HCT116 (cell line): Measurements from ENCODE around the gene STARD5. TPM values are rescaled to one million over a fixed set of nuclear protein-coding genes. Genes with fewer than 3 reads are reported as not detected.

Source experiments
- ATAC-seq: fragments of 200-7000 bp; cut with Tn5 transposase; 2 replicates; pipeline ENCODE4 v1.9.1; 2020; ENCODE audit warnings: mild to moderate bottlenecking, moderate library complexity
- BruUV-seq: library from RNA; stranded (reverse); fragments of 400-500 nt; replicated peaks from 2 replicates; lab custom pipeline; 2021; lab: Mats Ljungman, UMichigan
- CTCF ChIA-PET: fragments of 300-600 bp; sonication (Branson Sonifier 250); formaldehyde crosslinking; loops from one replicate; lab custom pipeline; 2021; ENCODE audit warnings: antibody characterized with exemption; lab: Charles Lee
- POLR2A ChIA-PET: fragments of 300-600, 350-600 bp; sonication (Branson Sonifier 250); formaldehyde crosslinking; loops from one replicate; lab custom pipeline; 2021; ENCODE audit warnings: antibody characterized with exemption; lab: Charles Lee
- RAD21 ChIA-PET, 2 experiments: fragments of 300-600 bp; sonication (Branson Sonifier 250); formaldehyde crosslinking; loops; one replicate each; lab custom pipeline; 2023; ENCODE audit warnings: low total read pairs in 2 of 2; ENCODE audit not compliant: uncharacterized antibody in 2 of 2, unreplicated experiment in 2 of 2, low non-redundant PET in 1 of 2; lab: Charles Lee
- DNase-seq: peaks from one replicate; pipeline ENCODE4 v3.0.0-alpha.2; 2010; ENCODE audit warnings: low read depth, low spot score
- H2AFZ ChIP-seq: fragments of 200-600 bp; shearing (Covaris generic), sonication (generic); 2 replicates; pipeline ENCODE4 v1.6.1; 2017; ENCODE audit warnings: low read depth, mixed run types, mixed read lengths, antibody characterized with exemption, low read length; ENCODE audit not compliant: poor library complexity, severe bottlenecking
- H3K27ac ChIP-seq: 2 replicates; pipeline ENCODE4 v1.5.1; 2012; ENCODE audit warnings: low read depth, low read length
- H3K27me3 ChIP-seq: fragments of 200-600 bp; sonication (generic); 2 replicates; pipeline ENCODE4 v1.6.1; 2016; ENCODE audit warnings: mixed run types, low read length, mixed read lengths; ENCODE audit not compliant: insufficient read depth
- H3K36me3 ChIP-seq, 2 experiments: fragments of 200-500 bp in 1 of 2; fragments of 200-600 bp in 1 of 2; sonication (Bioruptor generic) in 1 of 2; sonication (generic) in 1 of 2; 2 replicates each; pipeline versions ENCODE4 v1.5.1 to v1.6.1; 2014 to 2016; ENCODE audit warnings: low read length in 2 of 2, inconsistent platforms in 1 of 2, mixed read lengths in 1 of 2, mixed run types in 1 of 2; ENCODE audit not compliant: insufficient read depth in 2 of 2, control insufficient read depth in 1 of 2
- H3K4me1 ChIP-seq, 2 experiments: fragments of 200-600 bp in 1 of 2; sonication (generic) in 1 of 2; 2 replicates each; pipeline versions ENCODE4 v1.5.1 to v1.6.1; 2012 to 2017; ENCODE audit warnings: low read length in 2 of 2, inconsistent platforms in 1 of 2, mild to moderate bottlenecking in 1 of 2, mixed read lengths in 1 of 2, mixed run types in 1 of 2, moderate library complexity in 1 of 2; ENCODE audit not compliant: insufficient read depth in 2 of 2, control insufficient read depth in 1 of 2
- H3K4me2 ChIP-seq: fragments of 200-600 bp; sonication (generic); 2 replicates; pipeline ENCODE4 v1.6.1; 2017; ENCODE audit warnings: mixed run types, low read length, mixed read lengths
- H3K4me3 ChIP-seq, 2 experiments: fragments of 200-600 bp in 1 of 2; sonication (generic) in 1 of 2; replicated peaks in 1 of 2; 2 replicates each; pipeline ENCODE4 v1.5.1; 2011 to 2016; ENCODE audit warnings: low read length in 2 of 2, control low read depth in 1 of 2, low read depth in 1 of 2, mild to moderate bottlenecking in 1 of 2, mixed read lengths in 1 of 2, mixed run types in 1 of 2
- H3K79me2 ChIP-seq: fragments of 200-600 bp; sonication (generic); 2 replicates; pipeline ENCODE4 v1.6.1; 2017; ENCODE audit warnings: mild to moderate bottlenecking, mixed run types, low read length, moderate library complexity, mixed read lengths; ENCODE audit not compliant: insufficient read depth
- H3K9ac ChIP-seq: fragments of 200-600 bp; sonication (generic); 2 replicates; pipeline ENCODE4 v1.6.1; 2016; ENCODE audit warnings: low read length, mixed read lengths
- H3K9me2 ChIP-seq: fragments of 200-600 bp; sonication (generic), shearing (Covaris generic); 2 replicates; pipeline ENCODE4 v1.6.1; 2017; ENCODE audit warnings: mixed run types, mild to moderate bottlenecking, moderate library complexity; ENCODE audit not compliant: insufficient read depth
- H3K9me3 ChIP-seq, 2 experiments: fragments of 200-500 bp in 1 of 2; fragments of 200-600 bp in 1 of 2; sonication (Bioruptor generic) in 1 of 2; sonication (generic) in 1 of 2; 2 replicates each; pipeline ENCODE4 v1.6.1; 2014 to 2017; ENCODE audit warnings: low read length in 2 of 2, mixed read lengths in 2 of 2, inconsistent platforms in 1 of 2, low read depth in 1 of 2, mild to moderate bottlenecking in 1 of 2, mixed run types in 1 of 2, moderate library complexity in 1 of 2; ENCODE audit not compliant: control insufficient read depth in 1 of 2, insufficient read depth in 1 of 2
- H4K20me1 ChIP-seq: fragments of 200-600 bp; sonication (generic), shearing (Covaris generic); 2 replicates; pipeline ENCODE4 v1.6.1; 2017; ENCODE audit warnings: mixed run types, mild to moderate bottlenecking, moderate library complexity; ENCODE audit not compliant: insufficient read depth
- ATF3 ChIP-seq: IDR thresholded peaks from 2 replicates; pipeline ENCODE4 v1.6.1; 2012
- CEBPB ChIP-seq: IDR thresholded peaks from 2 replicates; pipeline ENCODE4 v1.6.1; 2012; ENCODE audit warnings: low read depth
- CTCF ChIP-seq, 3 experiments: fragments of 200-600 bp in 1 of 3; sonication (generic) in 1 of 3; IDR thresholded peaks in 2 of 3; conservative IDR thresholded peaks in 1 of 3; 2 replicates each; pipeline ENCODE4 v1.5.1; 2012 to 2017; ENCODE audit warnings: low read depth in 2 of 3, low read length in 2 of 3, antibody characterized with exemption in 1 of 3, borderline replicate concordance in 1 of 3, control low read depth in 1 of 3, mild to moderate bottlenecking in 1 of 3, mixed read lengths in 1 of 3, mixed run types in 1 of 3, moderate library complexity in 1 of 3; ENCODE audit not compliant: insufficient read depth in 1 of 3
- EGR1 ChIP-seq: IDR thresholded peaks from 2 replicates; pipeline ENCODE4 v1.6.1; 2012; ENCODE audit warnings: low read depth
- ELF1 ChIP-seq: IDR thresholded peaks from 2 replicates; pipeline ENCODE4 v1.6.1; 2012; ENCODE audit warnings: low read depth, borderline replicate concordance
- EZH2 ChIP-seq: fragments of 200-600 bp; sonication (generic); IDR thresholded peaks from 2 replicates; pipeline ENCODE4 v1.6.1; 2017; ENCODE audit warnings: antibody characterized with exemption, mixed run types
- FOSL1 ChIP-seq: IDR thresholded peaks from 2 replicates; pipeline ENCODE4 v1.6.1; 2012; ENCODE audit warnings: low read depth
- JUND ChIP-seq: IDR thresholded peaks from 2 replicates; pipeline ENCODE4 v1.6.1; 2012
- MAX ChIP-seq: IDR thresholded peaks from 2 replicates; pipeline ENCODE4 v1.6.1; 2012
- POLR2AphosphoS5 ChIP-seq: IDR thresholded peaks from 2 replicates; pipeline ENCODE4 v1.6.1; 2011; ENCODE audit warnings: mild to moderate bottlenecking, low read depth, low read length, moderate library complexity
- RAD21 ChIP-seq: IDR thresholded peaks from 2 replicates; pipeline ENCODE4 v1.6.1; 2012; ENCODE audit warnings: low read depth, mild to moderate bottlenecking
- REST ChIP-seq: IDR thresholded peaks from 2 replicates; pipeline ENCODE4 v1.6.1; 2012; ENCODE audit warnings: low read depth
- SIN3A ChIP-seq: IDR thresholded peaks from 2 replicates; pipeline ENCODE4 v1.6.1; 2012; ENCODE audit warnings: low read depth
- SP1 ChIP-seq: IDR thresholded peaks from 2 replicates; pipeline ENCODE4 v1.6.1; 2012; ENCODE audit warnings: low read depth
- SRF ChIP-seq: IDR thresholded peaks from 2 replicates; pipeline ENCODE4 v1.6.1; 2012; ENCODE audit warnings: low read depth
- TCF7L2 ChIP-seq: IDR thresholded peaks from 2 replicates; pipeline ENCODE4 v1.7.0; 2011; ENCODE audit warnings: borderline replicate concordance, inconsistent platforms; ENCODE audit not compliant: insufficient read depth, insufficient read length; ENCODE audit errors: extremely low read depth
- YY1 ChIP-seq: IDR thresholded peaks from 2 replicates; pipeline ENCODE4 v1.6.1; 2011; ENCODE audit warnings: low read length, low read depth, moderate library complexity, mild to moderate bottlenecking; ENCODE audit not compliant: insufficient replicate concordance; ENCODE audit errors: extremely low read depth
- ZBTB33 ChIP-seq: IDR thresholded peaks from 2 replicates; pipeline ENCODE4 v1.6.1; 2011; ENCODE audit warnings: mild to moderate bottlenecking, low read length, moderate library complexity; ENCODE audit not compliant: insufficient replicate concordance; ENCODE audit errors: extremely low read depth
- ZFX ChIP-seq: fragments of 450-650 bp; IDR thresholded peaks from 2 replicates; pipeline ENCODE4 v1.6.1; 2017
- ZNF274 ChIP-seq: fragments of 200-500 bp; sonication (Bioruptor generic); IDR thresholded peaks from 2 replicates; pipeline ENCODE4 v1.6.1; 2014; ENCODE audit warnings: mild to moderate bottlenecking, low read depth, low read length, inconsistent platforms
- intact Hi-C: fragments of 100-400 bp; cut with micrococcal nuclease; formaldehyde crosslinking; loops from 2 replicates; pipeline ENCODE4 v1.10.0; 2022
- total RNA-seq: library from RNA; stranded (reverse); gene quantifications from one replicate; pipeline ENCODE4 v1.2.1, GENCODE V29; 2021; ENCODE audit not compliant: unreplicated experiment

Gene STARD5
- total RNA-seq, 1 experiment from 2014 or later, result 4.0 TPM

GRCh38 chr15:81349271-81349670, 25.3 kb upstream of the STARD5 start:
- Histone ChIP-seq H3K9ac (no peak overlapping the region), H3K27ac (no peak overlapping the region), H3K9me3 (no peaks in the 10 kb centered on the region), H3K9me2 (no peaks in the 10 kb centered on the region), H3K27me3 (no peaks in the 10 kb centered on the region), H3K4me3 (no peak overlapping the region), H4K20me1 (no peaks in the 10 kb centered on the region)
- TF ChIP-seq SP1 (no peak), MAX (no peak), ZNF274 (no peak), EZH2 (no peak), SRF (no peak), ELF1 (no peak), RAD21 (no peak), ZBTB33 (no peak), CTCF (IDR thresholded peaks at IDR 0.05 in 2 of 3, conservative IDR thresholded peaks at IDR 0.05 in 1 of 3; ENCODE audit: borderline replicate concordance in 1 of 3, insufficient read depth in 1 of 3, low read depth in 2 of 3, low read length in 2 of 3) (no peak), ATF3 (no peak), FOSL1 (no peak), TCF7L2 (no peak), EGR1 (no peak), POLR2AphosphoS5 (no peak), REST (no peak), JUND (no peak), YY1 (no peak), CEBPB (no peak), ZFX (no peak), SIN3A (no peak)
- TF ChIP-seq, all 23 proteins: peak for 0
- Histone ChIP-seq H3K4me1 (no peaks in the 10 kb centered on the region), H3K79me2 (no peaks in the 10 kb centered on the region), H3K4me2 (no peak overlapping the region), H2AFZ (no peak overlapping the region), H3K36me3 (no peaks in the 10 kb centered on the region)
- ChIA-PET RAD21 (no interaction called here), CTCF (no interaction called here), POLR2A (no interaction called here)
- DNase-seq, result no peak
- BruUV-seq, result no TSS peak
- intact Hi-C loops, result no loop called here
- no peak for ATAC-seq
